ENCODE data around the gene NENF.

NENF gene

DNA sequence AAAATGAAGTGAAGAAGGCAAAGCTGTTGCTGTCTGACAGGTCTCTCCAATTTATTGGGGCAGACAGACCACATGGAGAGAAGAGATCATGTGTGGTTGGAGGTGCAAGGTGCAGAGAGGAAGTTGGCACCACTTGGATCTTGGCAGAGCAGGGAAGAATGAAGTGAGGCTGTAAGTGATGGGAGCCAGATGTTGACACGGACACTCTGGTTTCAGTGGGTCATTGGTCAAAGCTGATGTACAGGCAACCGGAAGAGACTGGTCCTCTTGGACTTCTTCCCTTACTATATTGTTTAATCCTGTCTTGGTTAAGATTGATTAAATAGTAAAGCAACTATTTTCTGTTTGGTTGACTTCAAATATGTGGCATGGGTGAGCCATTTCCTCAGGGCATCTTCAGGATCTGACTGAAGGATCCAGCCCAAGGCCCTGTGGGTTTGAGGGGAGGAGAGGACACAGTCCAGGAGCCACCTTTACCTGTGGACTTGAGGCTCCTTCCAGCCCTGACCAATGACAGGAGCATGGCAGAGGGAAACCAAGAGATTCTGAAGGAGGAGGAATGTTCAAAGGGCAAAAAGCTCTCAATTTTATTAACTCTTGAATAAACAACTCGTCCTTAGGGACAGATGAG is 49.4 kb downstream of the NENF start:
- DNase-seq (ENCODE audit: low read depth): no peak

DNA sequence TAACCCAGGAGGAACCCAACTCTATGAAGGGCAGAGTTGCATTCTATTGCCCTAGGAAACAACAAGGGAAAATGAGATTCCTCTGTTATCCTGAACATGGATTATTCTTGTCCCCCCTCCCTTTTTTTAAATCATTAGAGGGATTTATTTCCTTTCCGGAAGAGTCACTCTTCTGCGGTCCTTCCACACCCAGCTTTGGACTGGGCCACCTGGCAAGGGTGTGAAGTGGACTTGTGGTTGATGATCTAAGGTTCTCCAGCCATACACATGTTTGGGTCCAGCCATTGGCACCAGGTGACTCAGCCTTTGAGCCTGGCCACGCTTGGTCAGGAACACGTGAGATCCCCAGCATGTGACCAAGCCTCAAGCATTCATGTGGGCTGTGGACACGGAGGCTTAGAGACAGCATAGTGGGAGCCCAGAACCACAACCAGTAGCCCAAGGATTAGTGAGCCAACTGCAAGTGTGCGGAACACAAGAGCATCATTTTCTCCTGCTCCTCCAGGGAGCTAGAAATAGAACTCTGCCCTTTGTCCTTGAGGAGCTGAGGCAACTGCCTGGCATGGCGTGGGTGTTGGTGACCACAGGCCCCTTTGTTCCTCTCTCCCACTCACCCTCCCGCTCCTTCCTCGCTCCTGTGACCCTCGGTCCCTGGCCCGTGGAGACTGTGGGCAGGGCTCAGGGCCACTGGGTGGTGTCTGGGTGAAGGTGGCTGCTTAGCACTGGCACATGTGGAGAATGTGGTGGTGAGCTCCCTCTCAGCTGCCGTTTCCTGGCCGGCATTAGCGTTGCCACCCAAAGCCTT is 50.1 kb downstream of the NENF start:
- no peak for DNase-seq (ENCODE audit: low read depth)

DNA sequence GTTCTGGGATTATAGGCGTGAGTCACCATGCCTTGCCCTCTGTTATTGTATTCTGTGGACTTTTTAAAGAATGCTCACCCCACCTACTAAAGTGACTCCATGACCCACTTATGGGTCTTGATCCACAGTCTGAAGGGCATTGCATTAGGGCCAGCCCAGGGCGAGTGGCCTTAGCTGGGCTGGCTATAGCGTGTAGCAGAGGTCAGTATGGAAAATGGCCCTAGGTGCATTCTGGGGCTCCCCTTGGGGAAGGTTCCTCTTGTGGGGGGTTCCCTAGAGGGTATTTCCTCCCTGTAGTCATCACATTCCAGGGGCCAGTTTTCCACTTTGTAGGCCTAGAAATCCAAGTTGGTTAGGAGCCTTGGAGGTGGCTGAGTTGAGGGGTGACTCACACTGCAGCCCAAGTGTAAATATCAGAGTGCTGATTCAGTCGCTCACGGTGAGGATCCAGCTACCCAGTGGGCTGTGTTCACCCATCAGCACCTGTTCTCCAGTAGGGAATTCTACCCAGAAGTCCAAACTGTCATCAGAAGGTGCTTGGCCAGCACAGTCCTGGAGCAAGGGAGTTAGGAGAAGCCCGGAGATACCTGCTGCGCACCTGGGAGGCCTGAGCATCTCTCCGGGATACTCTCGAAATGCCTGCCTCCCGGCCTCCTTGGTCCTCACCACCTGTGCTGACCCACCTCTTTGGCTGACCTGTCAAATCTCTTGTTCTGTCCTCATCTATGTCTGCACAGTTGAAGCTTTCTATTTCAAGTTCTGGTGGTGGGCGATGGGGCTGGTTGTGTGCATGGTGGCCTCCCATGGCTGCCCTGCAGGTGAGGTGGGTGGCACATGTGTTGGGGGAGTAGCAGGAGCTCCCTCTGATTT is 52.2 kb downstream of the NENF start:
- DNase-seq (ENCODE audit: low read depth): no peak

DNA sequence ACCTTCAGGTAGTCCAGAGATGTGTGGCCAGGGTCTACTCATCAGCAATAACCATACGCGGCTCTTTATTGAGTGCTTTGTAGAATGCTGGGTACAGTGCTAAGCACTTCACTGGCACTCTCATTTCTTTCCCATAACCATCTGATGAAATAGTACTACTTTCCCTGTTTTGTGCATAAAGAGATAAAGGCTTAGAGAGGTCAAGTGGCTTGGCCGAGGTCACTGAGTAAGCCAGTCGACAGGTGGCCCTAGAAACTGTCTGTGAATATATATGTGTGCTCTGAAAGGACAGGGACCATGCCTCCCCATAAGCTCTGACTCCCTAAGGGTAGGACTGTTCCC is 52.8 kb downstream of the NENF start:
- no peak for DNase-seq (ENCODE audit: low read depth)

DNA sequence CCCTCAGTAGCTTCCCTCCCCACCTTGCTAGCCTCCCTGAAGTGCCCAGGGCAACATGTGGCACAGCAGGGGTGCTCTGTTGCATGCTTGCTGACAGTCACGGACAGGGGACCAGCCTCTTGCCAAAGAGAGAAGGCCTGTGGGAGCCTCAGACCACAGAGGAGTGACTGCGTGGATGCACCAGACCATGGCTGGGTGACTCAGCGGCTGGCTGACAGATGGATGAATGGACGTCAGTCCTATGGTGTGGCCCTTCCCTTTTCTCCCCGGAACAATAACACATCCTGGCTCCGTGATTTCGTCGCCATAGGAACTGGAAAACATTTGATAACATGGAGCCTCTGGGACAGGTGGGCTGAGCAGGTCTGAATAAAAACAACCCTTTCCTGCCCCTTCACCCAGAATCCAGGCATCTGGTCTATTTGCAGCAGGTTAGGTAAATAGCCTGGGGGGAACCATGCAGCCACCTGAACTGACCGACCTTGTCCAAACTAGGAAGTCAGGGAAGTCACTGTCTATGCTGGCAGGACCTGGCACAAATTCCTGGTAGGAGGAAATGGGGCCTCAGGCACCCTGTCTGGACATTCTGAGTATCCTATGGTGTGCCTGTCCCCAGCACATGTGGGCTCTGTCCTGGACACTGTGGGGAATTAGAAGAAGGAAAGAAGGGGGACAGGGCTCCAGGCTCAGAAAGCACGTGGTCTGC is 53.3 kb downstream of the NENF start:
- DNase-seq (ENCODE audit: low read depth): no peak

DNA sequence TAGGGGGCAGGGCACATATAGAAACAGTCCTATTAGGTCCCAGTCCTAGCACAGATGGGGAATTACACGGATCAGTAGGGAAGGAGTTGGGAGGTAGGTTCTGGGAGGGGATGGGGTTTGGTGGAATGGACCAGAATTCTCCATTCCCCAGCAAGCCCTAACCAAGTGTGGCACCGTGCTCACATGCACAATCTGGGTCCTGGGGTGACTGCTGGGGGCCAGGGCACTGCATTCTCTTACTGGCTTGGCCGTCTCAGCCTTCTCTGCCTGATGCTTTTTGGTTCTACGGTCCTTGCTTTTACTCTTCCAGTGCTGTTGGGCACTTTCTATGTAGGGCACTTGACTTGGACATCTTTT is 53.9 kb downstream of the NENF start:
- no peak for DNase-seq (ENCODE audit: low read depth)

DNA sequence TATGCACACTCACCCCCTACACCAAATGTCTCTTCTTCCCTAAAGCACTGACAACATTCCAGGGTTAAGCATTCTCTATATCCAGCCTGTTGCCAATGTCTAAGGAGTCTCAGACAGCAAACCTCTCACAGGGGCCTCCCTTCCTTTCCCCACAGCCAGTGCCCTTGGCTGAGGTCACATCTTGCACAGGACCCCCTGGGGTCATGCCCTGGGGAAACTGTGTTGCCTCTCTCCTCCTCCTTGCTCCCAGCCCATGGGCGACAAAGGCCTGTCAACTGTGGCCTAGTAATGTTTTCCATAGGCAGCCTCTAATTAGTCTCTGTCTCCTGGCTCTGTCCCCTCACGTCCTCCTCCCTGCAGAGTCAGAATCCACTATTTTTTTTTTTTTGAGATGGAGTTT is 54.6 kb downstream of the NENF start:
- DNase-seq (ENCODE audit: low read depth): no peak

DNA sequence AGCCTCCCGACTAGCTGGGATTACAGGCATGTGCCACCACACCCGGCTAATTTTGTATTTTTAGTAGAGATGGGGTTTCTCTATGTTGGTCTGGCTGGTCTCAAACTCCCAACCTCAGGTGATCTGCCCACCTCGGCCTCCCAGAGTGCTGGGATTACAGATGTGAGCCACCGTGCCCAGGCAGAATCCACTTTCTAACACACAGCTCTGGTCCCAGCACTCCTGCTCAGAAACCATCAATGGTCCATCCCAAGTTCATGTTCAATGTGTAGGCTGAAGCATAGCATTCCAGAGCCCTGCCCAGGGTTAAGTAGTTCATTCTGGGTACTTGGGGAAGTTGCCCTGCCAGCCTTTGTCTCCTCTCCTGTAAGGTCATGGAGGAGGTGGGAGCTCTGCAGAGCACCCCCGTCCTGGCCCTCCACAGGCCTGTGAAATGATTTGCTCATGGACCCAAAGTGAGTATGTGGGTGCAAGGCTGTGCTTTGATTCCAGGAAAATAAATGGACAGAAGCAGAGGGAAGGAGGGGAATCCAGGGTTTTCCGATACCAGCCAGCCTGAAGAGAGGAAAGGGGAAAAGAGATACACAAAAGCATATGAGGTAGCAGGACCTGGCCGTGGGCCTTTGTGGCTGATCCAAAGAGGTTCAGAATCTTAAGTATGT is 55.2 kb downstream of the NENF start:
- DNase-seq (ENCODE audit: low read depth): no peak

DNA sequence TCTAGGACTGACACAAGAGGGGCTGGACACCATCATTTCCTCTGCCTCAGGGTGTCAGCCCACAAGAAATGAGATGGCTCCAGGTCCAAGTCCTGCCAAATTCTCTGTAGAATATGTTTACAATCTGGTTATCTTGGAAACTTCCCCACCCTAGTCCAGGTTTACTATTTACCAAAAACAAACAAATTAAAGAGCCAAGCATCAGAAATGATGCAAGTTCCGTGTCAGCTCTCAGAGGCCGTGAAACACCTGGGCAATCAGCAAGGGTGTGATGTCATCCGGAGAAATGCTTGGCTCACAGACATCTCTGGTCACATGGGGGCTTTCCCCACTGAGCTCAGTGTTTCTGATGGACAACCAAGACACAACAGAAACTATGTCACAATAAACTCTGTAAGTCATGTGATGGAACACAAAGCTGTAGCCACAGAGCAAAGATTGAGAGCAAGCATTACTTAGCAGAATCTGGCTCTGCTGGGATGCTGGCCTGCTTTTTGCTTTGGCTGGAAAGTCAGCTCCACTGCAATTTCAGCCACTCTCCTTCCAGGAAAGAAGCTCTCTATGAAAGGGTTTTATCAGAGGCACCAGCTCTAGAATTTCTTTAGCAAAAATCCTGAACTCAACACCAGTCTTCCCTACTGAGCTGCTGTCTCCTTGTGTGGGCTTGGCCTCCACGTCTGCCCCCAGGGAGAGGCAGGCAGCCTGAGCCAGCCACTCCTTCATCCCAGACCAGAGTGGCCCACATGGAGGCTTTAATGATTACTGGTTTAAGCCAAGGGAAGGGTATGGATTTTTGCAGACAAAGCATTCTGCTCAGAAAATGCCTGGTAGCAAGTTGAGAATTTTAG is 55.9 kb downstream of the NENF start:
- DNase-seq (ENCODE audit: low read depth): no peak

DNA sequence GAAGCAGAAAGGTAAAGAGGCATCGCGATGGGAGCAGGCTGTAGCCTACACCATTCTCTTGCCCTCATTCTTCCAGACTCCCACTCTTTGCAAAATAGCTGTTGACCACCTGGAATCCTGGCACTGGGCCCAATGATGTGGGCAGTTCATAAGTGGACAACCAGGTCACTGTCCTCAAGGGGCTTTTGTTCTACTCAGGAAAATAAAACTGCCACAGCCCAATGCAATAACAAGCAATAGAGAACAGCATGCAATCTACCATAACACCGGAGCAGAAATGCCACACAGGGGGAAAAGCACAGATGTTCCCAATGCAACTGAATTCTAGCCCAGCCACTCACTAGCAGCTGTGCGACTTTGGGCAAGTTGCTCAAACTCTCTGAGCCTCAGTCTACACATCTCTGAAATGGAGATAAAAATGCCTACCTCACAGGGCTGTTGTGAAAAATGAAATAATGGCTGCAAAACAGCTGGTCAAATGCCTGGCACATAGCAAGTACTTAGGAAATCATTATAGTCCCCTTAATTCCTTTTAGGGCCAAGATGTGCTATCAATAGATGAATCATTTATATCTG is 56.7 kb downstream of the NENF start:
- DNase-seq (ENCODE audit: low read depth): no peak

DNA sequence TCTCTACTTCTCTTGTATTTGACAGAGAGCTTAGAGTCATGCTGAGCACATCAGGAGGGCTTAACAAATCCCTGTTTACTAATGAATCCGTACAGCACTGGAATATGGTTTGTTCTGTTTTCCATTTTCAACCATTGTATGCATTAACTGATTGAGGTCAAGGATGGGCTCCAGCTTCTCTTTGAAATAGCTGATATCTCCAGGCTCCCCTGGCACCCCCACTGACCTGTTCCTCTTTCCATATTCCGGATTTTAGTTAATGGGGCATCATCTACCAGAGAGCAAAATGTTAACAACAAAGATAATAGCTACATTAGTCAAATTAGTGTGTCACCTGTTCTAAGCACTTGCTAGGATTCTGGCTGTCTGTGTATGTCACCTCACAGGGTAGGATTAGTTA is 57.6 kb downstream of the NENF start:
- DNase-seq (ENCODE audit: low read depth): no peak

DNA sequence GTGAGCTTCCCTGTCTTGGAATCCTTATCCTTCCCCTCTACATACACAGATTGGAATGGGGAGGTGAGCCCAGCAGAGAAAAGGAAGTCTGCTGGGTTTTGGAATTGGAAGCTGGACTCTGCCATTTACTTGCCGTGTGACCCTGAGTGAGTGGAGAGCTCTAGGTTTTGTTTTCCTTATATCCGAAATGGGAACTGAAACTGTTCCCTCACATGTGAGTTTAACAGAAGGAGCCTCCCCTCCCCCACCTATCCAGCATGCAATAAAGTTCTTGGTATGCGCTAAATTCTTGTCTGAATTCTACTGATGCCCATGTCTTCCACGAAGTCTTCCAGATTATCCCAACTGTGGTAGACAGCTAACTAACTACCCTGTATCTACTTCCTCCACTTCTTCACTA is 58.7 kb downstream of the NENF start:
- no peak for DNase-seq (ENCODE audit: low read depth)

All from stimulated activated CD8-positive, alpha-beta memory T cell treated with anti-CD3 and anti-CD28 coated beads, Interleukin-15, amount 100 ng/mL, for 1 hour (primary cell).